A673 (cell line): ENCODE results near the gene SUFU. TPM values are rescaled to one million over a fixed set of nuclear protein-coding genes. Genes with fewer than 3 reads are reported as not detected.

Source experiments
- BruUV-seq: library from RNA; stranded (reverse); fragments of 400-500 nt; replicated peaks from 2 replicates; lab custom pipeline; 2021; lab: Mats Ljungman, UMichigan
- CTCF ChIA-PET: fragments of 300-600 bp; sonication (Branson Sonifier 250); formaldehyde crosslinking; loops from one replicate; lab custom pipeline; 2022; ENCODE audit warnings: antibody characterized with exemption; lab: Charles Lee
- POLR2A ChIA-PET: fragments of 300-600 bp; sonication (Branson Sonifier 250); formaldehyde crosslinking; loops from one replicate; lab custom pipeline; 2022; ENCODE audit warnings: antibody characterized with exemption; ENCODE audit not compliant: low non-redundant PET; lab: Charles Lee
- DNase-seq: peaks from one replicate; pipeline ENCODE4 v3.0.0-alpha.2; 2015; ENCODE audit warnings: low spot score
- H3K27ac ChIP-seq: fragments of 200-600 bp; sonication (generic); 2 replicates; pipeline ENCODE4 v1.5.1; 2016; ENCODE audit warnings: mixed run types, low read depth, mild to moderate bottlenecking, mixed read lengths, antibody characterized with exemption, low read length; ENCODE audit not compliant: poor library complexity, severe bottlenecking
- H3K27me3 ChIP-seq: fragments of 200-600 bp; sonication (generic); replicated peaks from 2 replicates; pipeline ENCODE4 v1.6.1; 2017; ENCODE audit warnings: mixed run types, low read depth, mild to moderate bottlenecking, mixed read lengths, antibody characterized with exemption, low read length; ENCODE audit not compliant: insufficient read depth, poor library complexity
- H3K36me3 ChIP-seq: fragments of 200-600 bp; sonication (generic); 2 replicates; pipeline ENCODE4 v1.6.1; 2016; ENCODE audit warnings: mixed run types, mild to moderate bottlenecking, mixed read lengths, antibody characterized with exemption, low read length; ENCODE audit not compliant: insufficient read depth, poor library complexity, severe bottlenecking
- H3K4me1 ChIP-seq: fragments of 200-600 bp; sonication (generic); 2 replicates; pipeline ENCODE4 v1.6.1; 2017; ENCODE audit warnings: mixed run types, mild to moderate bottlenecking, mixed read lengths, antibody characterized with exemption, low read length; ENCODE audit not compliant: insufficient read depth, poor library complexity, severe bottlenecking
- H3K4me3 ChIP-seq: fragments of 200-600 bp; sonication (generic); 2 replicates; pipeline ENCODE4 v1.5.1; 2016; ENCODE audit warnings: low read depth, mixed run types, mild to moderate bottlenecking, mixed read lengths, low read length; ENCODE audit not compliant: poor library complexity, severe bottlenecking
- H3K9me3 ChIP-seq: fragments of 200-600 bp; sonication (generic); 2 replicates; pipeline ENCODE4 v1.6.1; 2016; ENCODE audit warnings: mixed run types, low read depth, mild to moderate bottlenecking, mixed read lengths, antibody characterized with exemption, low read length; ENCODE audit not compliant: poor library complexity, severe bottlenecking
- CTCF ChIP-seq: fragments of 300-800, 200-600 bp; sonication (generic); conservative IDR thresholded peaks from 2 replicates; pipeline ENCODE4 v1.5.1; 2017; ENCODE audit warnings: low read depth, mild to moderate bottlenecking, antibody characterized with exemption, low read length, moderate library complexity, mixed read lengths
- EZH2 ChIP-seq: fragments of 200-600 bp; sonication (generic); IDR thresholded peaks from 2 replicates; pipeline ENCODE4 v1.6.1; 2017; ENCODE audit warnings: borderline replicate concordance, low read depth, mild to moderate bottlenecking, mixed read lengths, antibody characterized with exemption, low read length; ENCODE audit not compliant: poor library complexity, severe bottlenecking
- intact Hi-C: fragments of 100-400 bp; cut with micrococcal nuclease; formaldehyde crosslinking; loops from one replicate; pipeline ENCODE4 v1.10.0; 2022; ENCODE audit not compliant: unreplicated experiment
- total RNA-seq: library from RNA; stranded (reverse); gene quantifications from 2 replicates; pipeline ENCODE4 v1.2.3, GENCODE V29; 2021

Gene SUFU
- total RNA-seq, 1 experiment from 2014 or later, result 20.5 TPM

GRCh38 chr10:102517553-102517952 lies 13.8 kb downstream of the SUFU start:
- BruUV-seq, result no TSS peak
- intact Hi-C loops, result no loop called here
- no peak overlapping the region for H3K27ac ChIP-seq
- peaks cover 8% of the 10 kb centered on the region for H3K36me3 ChIP-seq
- POLR2A ChIA-PET, result no interaction called here
- no peaks in the 10 kb centered on the region for H3K4me1 ChIP-seq
- DNase-seq, result no peak
- no peak overlapping the region for H3K4me3 ChIP-seq
- TF ChIP-seq CTCF, result no peak
- TF ChIP-seq EZH2, result no peak
- CTCF ChIA-PET, result no interaction called here
- H3K9me3 ChIP-seq, result no peaks in the 10 kb centered on the region
- no peaks in the 10 kb centered on the region for H3K27me3 ChIP-seq

- Histone ChIP-seq H3K4me1 (no peaks in the 10 kb centered on the region), H3K36me3 (no peaks in the 10 kb centered on the region), H3K27ac (no peak overlapping the region), H3K4me3 (no peak overlapping the region), H3K27me3 (no peaks in the 10 kb centered on the region), H3K9me3 (no peaks in the 10 kb centered on the region)
- TF ChIP-seq EZH2, result no peak
- TF ChIP-seq CTCF, result no peak
- intact Hi-C loops, result no loop called here
- ChIA-PET CTCF (no interaction called here), POLR2A (no interaction called here)
- no TSS peak for BruUV-seq
- no peak for DNase-seq
These were observed 15.6 kb downstream of the SUFU start for GRCh38 chr10:102519246-102519825.

- no peak for TF ChIP-seq EZH2
- TF ChIP-seq CTCF, result no peak
- Histone ChIP-seq H3K27me3 (no peaks in the 10 kb centered on the region), H3K4me3 (no peak overlapping the region), H3K9me3 (no peaks in the 10 kb centered on the region), H3K36me3 (peaks cover 3% of the 10 kb centered on the region), H3K27ac (no peak overlapping the region), H3K4me1 (no peaks in the 10 kb centered on the region)
- CTCF ChIA-PET, result no interaction called here
- intact Hi-C loops, result no loop called here
- DNase-seq, result no peak
- POLR2A ChIA-PET, result no interaction called here
- no TSS peak for BruUV-seq
These were observed 19.1 kb downstream of the SUFU start for GRCh38 chr10:102522874-102523249.
